ENCODE data around the gene PRCP.
A peak's percentile ranks its signal among the peaks of the same experiment; 100 is the strongest.

Gene PRCP

GRCh38 chr11:82903843-82904586, 3.8 kb upstream of the PRCP start:
- Histone ChIP-seq H3K4me1 (ENCODE audit: control insufficient read depth, insufficient read depth, low read length) (peaks cover 18% of the 10 kb centered on the region), H3K9me3 (ENCODE audit: control insufficient read depth, low read length) (no peaks in the 10 kb centered on the region), H3K9ac (ENCODE audit: low read length) (no peak overlapping the region), H3K4me3 (ENCODE audit: low read length) (no peak overlapping the region), H3K36me3 (ENCODE audit: control insufficient read depth, insufficient read depth, low read length) (no peaks in the 10 kb centered on the region), H3K27me3 (ENCODE audit: control insufficient read depth, insufficient read depth, low read length) (no peaks in the 10 kb centered on the region)

GRCh38 chr11:82902880-82903279, 2.6 kb upstream of the PRCP start:
- H3K4me1 ChIP-seq (ENCODE audit: control insufficient read depth, insufficient read depth, low read length), result peaks cover 18% of the 10 kb centered on the region
- H3K27me3 ChIP-seq (ENCODE audit: control insufficient read depth, insufficient read depth, low read length), result no peaks in the 10 kb centered on the region
- no peak overlapping the region for H3K4me3 ChIP-seq (ENCODE audit: low read length)
- no peak overlapping the region for H3K9ac ChIP-seq (ENCODE audit: low read length)
- H3K36me3 ChIP-seq (ENCODE audit: control insufficient read depth, insufficient read depth, low read length), result no peaks in the 10 kb centered on the region
- H3K9me3 ChIP-seq (ENCODE audit: control insufficient read depth, low read length), result no peaks in the 10 kb centered on the region

- H3K36me3 ChIP-seq (ENCODE audit: control insufficient read depth, insufficient read depth, low read length), result no peaks in the 10 kb centered on the region
- H3K4me3 ChIP-seq (ENCODE audit: low read length), result peak overlapping the region; percentile 70
- peaks cover 18% of the 10 kb centered on the region for H3K4me1 ChIP-seq (ENCODE audit: control insufficient read depth, insufficient read depth, low read length)
- no peaks in the 10 kb centered on the region for H3K9me3 ChIP-seq (ENCODE audit: control insufficient read depth, low read length)
- H3K9ac ChIP-seq (ENCODE audit: low read length), result peak overlapping the region; percentile 27
- H3K27me3 ChIP-seq (ENCODE audit: control insufficient read depth, insufficient read depth, low read length), result no peaks in the 10 kb centered on the region
Observed at GRCh38 chr11:82901922-82902485, 1.8 kb upstream of the PRCP start.

- peak within 1 kb of the TSS; percentile 88 for H3K9ac ChIP-seq (ENCODE audit: low read length)
- no peaks in the 10 kb centered on the region for H3K27me3 ChIP-seq (ENCODE audit: control insufficient read depth, insufficient read depth, low read length)
- peaks cover 18% of the 10 kb centered on the region for H3K4me1 ChIP-seq (ENCODE audit: control insufficient read depth, insufficient read depth, low read length)
- H3K9me3 ChIP-seq (ENCODE audit: control insufficient read depth, low read length), result no peaks in the 10 kb centered on the region
- H3K4me3 ChIP-seq (ENCODE audit: low read length), result peak within 1 kb of the TSS; percentile 70
- H3K36me3 ChIP-seq (ENCODE audit: control insufficient read depth, insufficient read depth, low read length), result no peaks in the 10 kb centered on the region
Observed at GRCh38 chr11:82901165-82901921, 1.1 kb upstream of the PRCP start, which contains the start of gene DDIAS. TSS of gene DDIAS (plus strand) at chr11:82901736. CDS start at chr11:82914739, 13,003 bp downstream.

GRCh38 chr11:82899957-82900276, 313 bp downstream of the PRCP start:
- no peaks in the 10 kb centered on the region for H3K36me3 ChIP-seq (ENCODE audit: control insufficient read depth, insufficient read depth, low read length)
- no peaks in the 10 kb centered on the region for H3K9me3 ChIP-seq (ENCODE audit: control insufficient read depth, low read length)
- peak overlapping the region; percentile 70 for H3K4me3 ChIP-seq (ENCODE audit: low read length)
- peaks cover 18% of the 10 kb centered on the region for H3K4me1 ChIP-seq (ENCODE audit: control insufficient read depth, insufficient read depth, low read length)
- no peaks in the 10 kb centered on the region for H3K27me3 ChIP-seq (ENCODE audit: control insufficient read depth, insufficient read depth, low read length)
- peak overlapping the region; percentile 88 for H3K9ac ChIP-seq (ENCODE audit: low read length)

GRCh38 chr11:82899186-82899820, 927 bp downstream of the PRCP start:
- Histone ChIP-seq H3K27me3 (ENCODE audit: control insufficient read depth, insufficient read depth, low read length) (no peaks in the 10 kb centered on the region), H3K4me1 (ENCODE audit: control insufficient read depth, insufficient read depth, low read length) (peaks cover 18% of the 10 kb centered on the region), H3K4me3 (ENCODE audit: low read length) (peak overlapping the region; percentile 70), H3K9ac (ENCODE audit: low read length) (peak overlapping the region; percentile 88), H3K36me3 (ENCODE audit: control insufficient read depth, insufficient read depth, low read length) (no peaks in the 10 kb centered on the region), H3K9me3 (ENCODE audit: control insufficient read depth, low read length) (no peaks in the 10 kb centered on the region)

- Histone ChIP-seq H3K36me3 (ENCODE audit: control insufficient read depth, insufficient read depth, low read length) (no peaks in the 10 kb centered on the region), H3K4me1 (ENCODE audit: control insufficient read depth, insufficient read depth, low read length) (peaks cover 18% of the 10 kb centered on the region), H3K27me3 (ENCODE audit: control insufficient read depth, insufficient read depth, low read length) (no peaks in the 10 kb centered on the region), H3K9ac (ENCODE audit: low read length) (no peak overlapping the region), H3K9me3 (ENCODE audit: control insufficient read depth, low read length) (no peaks in the 10 kb centered on the region), H3K4me3 (ENCODE audit: low read length) (no peak overlapping the region)
Observed at GRCh38 chr11:82898241-82898640, 2.0 kb downstream of the PRCP start.

- no peaks in the 10 kb centered on the region for H3K27me3 ChIP-seq (ENCODE audit: control insufficient read depth, insufficient read depth, low read length)
- H3K36me3 ChIP-seq (ENCODE audit: control insufficient read depth, insufficient read depth, low read length), result no peaks in the 10 kb centered on the region
- no peak overlapping the region for H3K9ac ChIP-seq (ENCODE audit: low read length)
- no peaks in the 10 kb centered on the region for H3K9me3 ChIP-seq (ENCODE audit: control insufficient read depth, low read length)
- peaks cover 9% of the 10 kb centered on the region for H3K4me1 ChIP-seq (ENCODE audit: control insufficient read depth, insufficient read depth, low read length)
- no peak overlapping the region for H3K4me3 ChIP-seq (ENCODE audit: low read length)
Observed at GRCh38 chr11:82896183-82896582, 4.0 kb downstream of the PRCP start.

- Histone ChIP-seq H3K4me3 (ENCODE audit: low read length) (no peak overlapping the region), H3K9ac (ENCODE audit: low read length) (no peak overlapping the region), H3K36me3 (ENCODE audit: control insufficient read depth, insufficient read depth, low read length) (no peaks in the 10 kb centered on the region), H3K9me3 (ENCODE audit: control insufficient read depth, low read length) (no peaks in the 10 kb centered on the region), H3K4me1 (ENCODE audit: control insufficient read depth, insufficient read depth, low read length) (peaks cover 9% of the 10 kb centered on the region), H3K27me3 (ENCODE audit: control insufficient read depth, insufficient read depth, low read length) (no peaks in the 10 kb centered on the region)
Observed at GRCh38 chr11:82895437-82896091, 4.7 kb downstream of the PRCP start.

GRCh38 chr11:82892611-82893169, 7.5 kb downstream of the PRCP start:
- H3K4me3 ChIP-seq (ENCODE audit: low read length), result no peak overlapping the region

GRCh38 chr11:82890936-82891335, 9.3 kb downstream of the PRCP start:
- Histone ChIP-seq H3K36me3 (ENCODE audit: control insufficient read depth, insufficient read depth, low read length) (no peaks in the 10 kb centered on the region), H3K4me3 (ENCODE audit: low read length) (no peak overlapping the region), H3K9me3 (ENCODE audit: control insufficient read depth, low read length) (no peaks in the 10 kb centered on the region), H3K4me1 (ENCODE audit: control insufficient read depth, insufficient read depth, low read length) (no peaks in the 10 kb centered on the region), H3K27me3 (ENCODE audit: control insufficient read depth, insufficient read depth, low read length) (no peaks in the 10 kb centered on the region), H3K9ac (ENCODE audit: low read length) (no peak overlapping the region)

More at GRCh38 chr11:82892611-82893169, 7.5 kb downstream of the PRCP start:
- no peaks in the 10 kb centered on the region for H3K4me1 ChIP-seq (ENCODE audit: control insufficient read depth, insufficient read depth, low read length)
- no peaks in the 10 kb centered on the region for H3K36me3 ChIP-seq (ENCODE audit: control insufficient read depth, insufficient read depth, low read length)
- no peaks in the 10 kb centered on the region for H3K9me3 ChIP-seq (ENCODE audit: control insufficient read depth, low read length)
- no peaks in the 10 kb centered on the region for H3K27me3 ChIP-seq (ENCODE audit: control insufficient read depth, insufficient read depth, low read length)
- no peak overlapping the region for H3K9ac ChIP-seq (ENCODE audit: low read length)

All from mucosa of stomach (tissue), 1 donor.